ENCODE measurements around the gene PAM16. TPM values are rescaled to one million over a fixed set of nuclear protein-coding genes. Genes with fewer than 3 reads are reported as not detected.

The PAM16 gene
- total and polyA plus RNA-seq, 9 of the 15 experiments (the other 6 are each of a cell fraction or from before 2014, with no cell fraction given), result 38.7 to 273 (median 79.3) TPM

DNA sequence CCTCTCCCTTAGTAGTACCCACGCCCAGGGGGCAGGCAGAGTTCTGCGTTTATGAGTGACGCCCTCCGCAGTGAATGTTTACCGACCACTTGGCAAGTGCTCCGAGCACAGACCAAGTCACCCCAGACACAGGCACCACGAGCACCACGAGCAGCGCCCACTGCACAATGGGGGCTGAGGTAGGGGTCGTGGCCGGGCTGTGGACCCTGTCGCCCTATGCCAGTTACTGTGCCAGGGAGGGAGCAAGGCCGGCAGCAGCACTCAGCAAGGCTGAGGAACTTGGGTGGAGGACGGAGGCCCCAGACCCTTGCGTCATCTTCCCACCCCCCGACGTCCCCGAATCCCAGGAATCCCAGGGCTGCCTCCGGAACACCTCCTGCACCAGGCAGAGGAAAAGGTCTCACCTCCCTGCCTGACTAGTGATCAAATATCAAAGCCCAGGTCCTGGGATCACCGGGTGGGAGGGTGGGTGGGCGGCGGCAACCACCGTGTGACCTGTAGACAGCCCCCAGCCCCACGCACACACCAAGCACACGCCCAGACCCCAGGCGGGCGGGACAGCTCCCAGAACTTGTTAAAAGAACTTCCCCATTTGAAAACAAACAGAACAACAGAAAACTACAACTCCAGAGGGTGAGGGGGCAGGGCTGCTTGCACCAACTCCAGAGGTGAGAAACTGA is 25.9 kb upstream of the PAM16 start:
- Histone ChIP-seq H3K36me3 (ENCODE audit: control insufficient read depth, insufficient read depth, low read length) (peaks cover 12% of the 10 kb centered on the region; the same call in 1 of the 3 replicates), H3K9me1 (ENCODE audit: control insufficient read depth, insufficient read depth, low read length) (peaks cover 5% of the 10 kb centered on the region), H3K9ac (ENCODE audit: insufficient read depth in 1 of 2, low read depth in 2 of 2, low read length in 2 of 2) (0 out of 4 replicates have a peak overlapping the region, but pooled peaks of 1 of the 2 experiments have one; percentile 23), H2AFZ (ENCODE audit: low read depth, low read length) (no peak overlapping the region), H3K4me1 (replicated peaks in 1 of 2; ENCODE audit: control insufficient read depth in 2 of 2, insufficient read depth in 2 of 2, low read length in 2 of 2) (peaks cover 33 to 90% of the 10 kb centered on the region in 2 experiments), H3K9me3 (replicated peaks; ENCODE audit: control insufficient read depth, insufficient read depth, low read depth, low read length) (no peaks in the 10 kb centered on the region), H3K79me2 (ENCODE audit: control insufficient read depth, insufficient read depth, low read length) (peaks cover 11% of the 10 kb centered on the region), H4K20me1 (replicated peaks; ENCODE audit: control insufficient read depth, insufficient read depth, low read length) (peaks cover 4% of the 10 kb centered on the region; the same call in 1 of the 2 replicates), H3K4me2 (ENCODE audit: insufficient read depth, low read length) (no peak overlapping the region), H3K4me3 (no peak overlapping the region), H3K27ac (ENCODE audit: extremely low read depth, low read depth, low read length) (no peak overlapping the region), H3K27me3 (ENCODE audit: control insufficient read depth in 2 of 2, insufficient read depth in 2 of 2, low read length in 2 of 2) (no peaks in the 10 kb centered on the region)
- BruUV-seq (replicated peaks), result no TSS peak
- FAIRE-seq (no peak), ATAC-seq (no peak), DNase-seq (ENCODE audit: extremely low read depth in 1 of 4, low spot score in 3 of 4) (no peak)
- ChIA-PET CTCF (ENCODE audit: low intra/inter-chr PET ratio) (no interaction called here), POLR2A (interaction anchor here (0.6 to 0.7 kb wide), 3 partner anchors 27 to 124 kb away, joined by 3 to 4 read pairs (median 3); no protein-coding TSS in a partner anchor)
- WGBS (ENCODE audit: insufficient coverage, low coverage, missing lambda C conversion rate), result 91% methylated on average over 20 of the region's 27 CpGs
- intact Hi-C loops (cut with micrococcal nuclease) (no loop called here), in situ Hi-C loops (cut with MboI) (no loop called here)
- TF ChIP-seq MTA3 (IDR thresholded peaks at IDR 0.05; ENCODE audit: borderline replicate concordance), result no peak
- TF ChIP-seq SRSF7 (optimal IDR thresholded peaks at IDR 0.05; ENCODE audit: low read depth, low read length), result no peak
- TF ChIP-seq POLR2H (tag; IDR thresholded peaks at IDR 0.05; ENCODE audit: low read depth), result no peak
- TF ChIP-seq L3MBTL2 (IDR thresholded peaks at IDR 0.05), result no peak
- TF ChIP-seq SOX6 (IDR thresholded peaks at IDR 0.05), result no peak
- TF ChIP-seq SIN3A (IDR thresholded peaks at IDR 0.05; ENCODE audit: borderline replicate concordance in 2 of 2, control insufficient read depth in 1 of 2, low read depth in 2 of 2, low read length in 2 of 2), result no peak
- no peak for TF ChIP-seq TEAD2 (tag; IDR thresholded peaks at IDR 0.05)
- TF ChIP-seq NCOA6 (IDR thresholded peaks at IDR 0.05), result no peak
- TF ChIP-seq TOE1 (IDR thresholded peaks at IDR 0.05; ENCODE audit: borderline replicate concordance), result no peak
- no peak for TF ChIP-seq TOE1 (CRISPR knock-in tag; IDR thresholded peaks at IDR 0.05; ENCODE audit: borderline replicate concordance, low read depth)
- TF ChIP-seq ZBTB1 (CRISPR knock-in tag; IDR thresholded peaks at IDR 0.05; ENCODE audit: borderline replicate concordance, low read depth), result no peak
- TF ChIP-seq CBFB (CRISPR knock-in tag; IDR thresholded peaks at IDR 0.05), result no peak
- no peak for TF ChIP-seq KLF10 (CRISPR knock-in tag; IDR thresholded peaks at IDR 0.05)
- no peak for TF ChIP-seq ZNF668 (CRISPR knock-in tag; IDR thresholded peaks at IDR 0.05)
- TF ChIP-seq XRCC3 (IDR thresholded peaks at IDR 0.05), result no peak
- no peak for TF ChIP-seq KAT8 (IDR thresholded peaks at IDR 0.05; ENCODE audit: low read depth)
- no peak for TF ChIP-seq SMC3 (conservative IDR thresholded peaks at IDR 0.05; ENCODE audit: insufficient read depth, low read depth, low read length)
- no peak for TF ChIP-seq ZNF12 (CRISPR knock-in tag; IDR thresholded peaks at IDR 0.05)
- TF ChIP-seq GABPB1 (CRISPR knock-in tag; IDR thresholded peaks at IDR 0.05), result no peak
- no peak for TF ChIP-seq ZNF217 (CRISPR knock-in tag; IDR thresholded peaks at IDR 0.05)
- TF ChIP-seq JUNB (CRISPR knock-in tag; conservative IDR thresholded peaks at IDR 0.05), result no peak

All from K562 (cell line).